ENCODE data around the gene RXRA. TPM values are rescaled to one million over a fixed set of nuclear protein-coding genes. Genes with fewer than 3 reads are reported as not detected.
A peak's percentile ranks its signal among the peaks of the same experiment; 100 is the strongest.

Gene RXRA
- total and polyA plus RNA-seq, 2 of the 4 experiments (the other 2 are of a cell fraction) = 7.5 to 17.9 TPM

DNA sequence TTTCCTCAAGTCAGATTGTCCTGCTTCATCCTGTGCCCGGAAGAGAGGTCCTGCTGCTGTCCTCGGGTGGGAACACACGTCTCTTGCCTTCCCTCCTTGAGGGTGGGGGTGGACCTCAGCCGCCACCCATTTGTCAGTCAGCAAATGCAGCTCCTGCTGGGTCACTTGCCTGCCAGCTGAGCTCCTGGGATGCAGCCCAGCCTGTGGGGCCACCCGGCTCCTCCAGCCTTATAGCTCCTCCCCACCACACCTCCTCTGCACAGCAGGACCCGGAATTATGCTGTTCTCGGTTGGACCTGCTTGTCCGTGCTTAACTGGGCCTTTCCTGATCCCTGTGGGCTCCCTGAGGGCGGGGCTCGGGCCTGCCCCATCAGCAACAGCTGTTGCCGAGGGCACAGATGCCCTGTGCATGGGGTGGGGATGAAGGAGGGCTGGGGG, 52.7 kb downstream of the RXRA start:
- Histone ChIP-seq H2AK9ac (replicated peaks; ENCODE audit: low read depth, low read length, poor library complexity) (no peak overlapping the region), H3K9me1 (ENCODE audit: insufficient read depth, low read length) (peaks cover 13% of the 10 kb centered on the region; the same call in 1 of the 2 replicates), H4K20me1 (ENCODE audit: insufficient read depth, low read length) (peaks cover 100% of the 10 kb centered on the region), H3K14ac (replicated peaks; ENCODE audit: low read depth, low read length) (no peak overlapping the region), H2BK120ac (ENCODE audit: low read depth, low read length) (no peak overlapping the region), H2BK5ac (ENCODE audit: low read depth, low read length, poor library complexity, severe bottlenecking) (no peak overlapping the region), H3K79me1 (ENCODE audit: low read depth in 1 of 2, low read length in 2 of 2) (peaks cover 2 to 93% of the 10 kb centered on the region in 2 experiments), H2BK20ac (ENCODE audit: low read depth, low read length) (no peak overlapping the region), H3K4ac (ENCODE audit: low read depth, low read length) (no peak overlapping the region), H3K9me3 (ENCODE audit: control insufficient read depth, insufficient read depth, low read length) (no peaks in the 10 kb centered on the region), H3K27ac (ENCODE audit: insufficient read depth, low read length) (no peak overlapping the region), H4K8ac (ENCODE audit: low read depth in 2 of 2, low read length in 2 of 2) (no peak overlapping the region), H3K18ac (ENCODE audit: low read depth, low read length) (no peak overlapping the region), H3K4me3 (ENCODE audit: insufficient read depth, low read depth, low read length) (no peak overlapping the region), H3K56ac (ENCODE audit: extremely low read depth, insufficient read depth, low read length) (no peak overlapping the region), H4K5ac (ENCODE audit: low read depth, low read length) (no peak overlapping the region), H4K91ac (ENCODE audit: insufficient read depth, low read depth, low read length) (no peak overlapping the region), H2AFZ (replicated peaks; ENCODE audit: low read length, poor library complexity) (peak overlapping the region; percentile 27), H3K23ac (ENCODE audit: low read depth, low read length) (no peak overlapping the region), H2BK15ac (ENCODE audit: low read depth, low read length) (no peak overlapping the region), H2AK5ac (ENCODE audit: low read depth, low read length) (no peak overlapping the region), H3K27me3 (ENCODE audit: control insufficient read depth, insufficient read depth, low read length) (no peaks in the 10 kb centered on the region), H3K4me1 (ENCODE audit: control insufficient read depth, insufficient read depth, low read length) (peaks cover 33% of the 10 kb centered on the region), H3K4me2 (ENCODE audit: low read depth, low read length) (no peak overlapping the region; the same call in 1 of the 2 replicates), H3K36me3 (ENCODE audit: control insufficient read depth, insufficient read depth, low read length) (no peaks in the 10 kb centered on the region; the same call in 1 of the 2 replicates), H3K9ac (ENCODE audit: low read depth, low read length) (no peak overlapping the region)
- ATAC-seq (ENCODE audit: low read depth) (peak; percentile 70), DNase-seq (peak; percentile 44)
- ChIA-PET CTCF (no interaction called here), POLR2A (ENCODE audit: unreplicated experiment) (no interaction called here)
- dilution Hi-C loops (cut with HindIII; ENCODE audit: low sequenced_read_pairs, unreplicated experiment) (no loop called here), in situ Hi-C loops (cut with MboI; ENCODE audit: low sequenced_read_pairs) (no loop called here), intact Hi-C loops (cut with micrococcal nuclease) (no loop called here)
- TF ChIP-seq MAFK (IDR thresholded peaks at IDR 0.05; ENCODE audit: low read depth, low read length) (no peak), CHD1 (IDR thresholded peaks at IDR 0.05; ENCODE audit: low read depth, low read length) (no peak), ELK1 (IDR thresholded peaks at IDR 0.05; ENCODE audit: borderline replicate concordance, low read depth, low read length) (no peak), RFX5 (IDR thresholded peaks at IDR 0.05; ENCODE audit: low read depth, low read length) (no peak), POLR2A (IDR thresholded peaks at IDR 0.05; ENCODE audit: low read depth, low read length) (no peak), FOS (IDR thresholded peaks at IDR 0.05; ENCODE audit: low read depth, low read length) (no peak), CEBPB (IDR thresholded peaks at IDR 0.05; ENCODE audit: low read depth, low read length) (no peak), BHLHE40 (IDR thresholded peaks at IDR 0.05; ENCODE audit: low read depth, low read length) (no peak), MAZ (IDR thresholded peaks at IDR 0.05; ENCODE audit: borderline replicate concordance, low read depth, low read length) (no peak), RAD21 (IDR thresholded peaks at IDR 0.05; ENCODE audit: low read length) (no peak), NFE2L2 (IDR thresholded peaks at IDR 0.05; ENCODE audit: low read depth, low read length) (no peak), RCOR1 (IDR thresholded peaks at IDR 0.05; ENCODE audit: insufficient replicate concordance, low read length) (no peak)
- no TSS peak for BruUV-seq (replicated peaks)
- 41% methylated on average over 5 of the region's 11 CpGs; no CpG with 5 or more reads in 1 of the 2 experiments for WGBS, 2 experiments (ENCODE audit: extremely low coverage in 2 of 2, insufficient read length in 1 of 2)
